Stimulated activated CD8-positive, alpha-beta memory T cell treated with anti-CD3 and anti-CD28 coated beads, Interleukin-12 subunit alpha, Interleukin-12 subunit beta, amount 100 ng/mL, for 1 hour (primary cell): ENCODE results near the gene NEGR1.

ENCODE experiments used
- DNase-seq: peaks from one replicate; pipeline ENCODE4 v3.0.0-alpha.2; 2020; ENCODE audit warnings: low read depth

NEGR1 gene

GRCh38 chr1:71630073-71630472 is 652.3 kb downstream of the NEGR1 start:
- DNase-seq, result no peak

- DNase-seq, result no peak
Measured at GRCh38 chr1:71625004-71625403, 657.3 kb downstream of the NEGR1 start.

- no peak for DNase-seq
Measured at GRCh38 chr1:71623888-71624287, 658.5 kb downstream of the NEGR1 start.

GRCh38 chr1:71621785-71622184 is 660.6 kb downstream of the NEGR1 start:
- no peak for DNase-seq

GRCh38 chr1:71618766-71619530 is 663.4 kb downstream of the NEGR1 start:
- DNase-seq, result no peak

GRCh38 chr1:71618191-71618590 is 664.1 kb downstream of the NEGR1 start:
- no peak for DNase-seq

GRCh38 chr1:71610476-71610875 is 671.9 kb downstream of the NEGR1 start:
- no peak for DNase-seq

- no peak for DNase-seq
Measured at GRCh38 chr1:71603044-71603776, 679.1 kb downstream of the NEGR1 start.

- DNase-seq, result no peak
Measured at GRCh38 chr1:71600023-71600422, 682.3 kb downstream of the NEGR1 start.

- no peak for DNase-seq
Measured at GRCh38 chr1:71599306-71599705, 683.0 kb downstream of the NEGR1 start.

- no peak for DNase-seq
Measured at GRCh38 chr1:71593523-71593922, 688.8 kb downstream of the NEGR1 start.

GRCh38 chr1:71592646-71593274 is 689.6 kb downstream of the NEGR1 start:
- DNase-seq, result no peak

GRCh38 chr1:71589005-71589404 is 693.3 kb downstream of the NEGR1 start:
- no peak for DNase-seq

- no peak for DNase-seq
Measured at GRCh38 chr1:71587961-71588360, 694.4 kb downstream of the NEGR1 start.

- no peak for DNase-seq
Measured at GRCh38 chr1:71586030-71586429, 696.3 kb downstream of the NEGR1 start.

- no peak for DNase-seq
Measured at GRCh38 chr1:71583756-71584155, 698.6 kb downstream of the NEGR1 start.

GRCh38 chr1:71582673-71583072 is 699.7 kb downstream of the NEGR1 start:
- DNase-seq, result no peak

- no peak for DNase-seq
Measured at GRCh38 chr1:71577451-71578131, 704.7 kb downstream of the NEGR1 start.

- DNase-seq, result no peak
Measured at GRCh38 chr1:71572038-71572437, 710.3 kb downstream of the NEGR1 start.

- no peak for DNase-seq
Measured at GRCh38 chr1:71566413-71566812, 715.9 kb downstream of the NEGR1 start.

GRCh38 chr1:71565831-71566230 is 716.5 kb downstream of the NEGR1 start:
- no peak for DNase-seq

GRCh38 chr1:71565262-71565661 is 717.1 kb downstream of the NEGR1 start:
- DNase-seq, result no peak

- DNase-seq, result no peak
Measured at GRCh38 chr1:71562298-71562697, 720.0 kb downstream of the NEGR1 start.
